Tibial artery (tissue), 4 donors: ENCODE measurements around the gene CHRDL2.

Source experiments
- DNase-seq, 2 donors: peaks; one replicate each; pipeline ENCODE4 v3.0.0-alpha.2; 2019
- H3K27ac ChIP-seq, 2 donors: fragments of 200-600 bp; sonication (generic) in 1 of 2; 1 replicate in 1 of 2; 2 replicates in 1 of 2; pipeline ENCODE4 v1.5.1; 2018 to 2019; ENCODE audit warnings: mild to moderate bottlenecking in 1 of 2
- H3K27me3 ChIP-seq, 2 donors: fragments of 200-600 bp; sonication (generic) in 1 of 2; one replicate each; pipeline versions ENCODE4 v1.5.1 to v1.6.0; 2016 to 2019
- H3K36me3 ChIP-seq, 3 donors: fragments of 200-600 bp; sonication (generic) in 2 of 3; one replicate each; pipeline ENCODE4 v1.5.1; 2016 to 2019; ENCODE audit warnings: mild to moderate bottlenecking in 2 of 3
- H3K4me1 ChIP-seq, 4 donors: fragments of 200-600 bp; sonication (generic) in 2 of 4; 1 replicate in 3 of 4; 2 replicates in 1 of 4; pipeline ENCODE4 v1.5.1; 2016 to 2019
- H3K4me3 ChIP-seq, 2 donors: fragments of 200-600 bp; sonication (generic) in 1 of 2; 1 replicate in 1 of 2; 2 replicates in 1 of 2; pipeline ENCODE4 v1.5.1; 2018 to 2019; ENCODE audit warnings: mild to moderate bottlenecking in 2 of 2
- H3K9me3 ChIP-seq, 3 donors: fragments of 200-600 bp; sonication (generic) in 1 of 3; one replicate each; pipeline ENCODE4 v1.5.1; 2016 to 2019
- intact Hi-C: fragments of 100-400 bp; cut with DNase I; formaldehyde crosslinking; loops from one replicate; pipeline ENCODE4 v1.15.0; 2023; ENCODE audit warnings: low total_unique reads
- TF ChIP-seq, protein P1 (sequence below), 2 experiments: fragments of 200-600 bp in 1 of 2; fragments of 450-650 bp in 1 of 2; IDR thresholded peaks; one replicate each; pipeline ENCODE4 v1.5.1; 2017 to 2019; ENCODE audit warnings: antibody characterized with exemption in 2 of 2, mild to moderate bottlenecking in 1 of 2, moderate library complexity in 1 of 2

CHRDL2 gene

GRCh38 chr11:74686792-74687191, 44.4 kb downstream of the CHRDL2 start:
- H3K36me3 ChIP-seq: no peaks in the 10 kb centered on the region
- no peak for DNase-seq
- intact Hi-C loops: no loop called here
- H3K4me1 ChIP-seq: peaks cover 0 to 46% (median 29%) of the 10 kb centered on the region in 4 donors
- no peaks in the 10 kb centered on the region for H3K9me3 ChIP-seq
- no peak overlapping the region for H3K4me3 ChIP-seq
- no peaks in the 10 kb centered on the region for H3K27me3 ChIP-seq
- TF ChIP-seq, protein P1, sequence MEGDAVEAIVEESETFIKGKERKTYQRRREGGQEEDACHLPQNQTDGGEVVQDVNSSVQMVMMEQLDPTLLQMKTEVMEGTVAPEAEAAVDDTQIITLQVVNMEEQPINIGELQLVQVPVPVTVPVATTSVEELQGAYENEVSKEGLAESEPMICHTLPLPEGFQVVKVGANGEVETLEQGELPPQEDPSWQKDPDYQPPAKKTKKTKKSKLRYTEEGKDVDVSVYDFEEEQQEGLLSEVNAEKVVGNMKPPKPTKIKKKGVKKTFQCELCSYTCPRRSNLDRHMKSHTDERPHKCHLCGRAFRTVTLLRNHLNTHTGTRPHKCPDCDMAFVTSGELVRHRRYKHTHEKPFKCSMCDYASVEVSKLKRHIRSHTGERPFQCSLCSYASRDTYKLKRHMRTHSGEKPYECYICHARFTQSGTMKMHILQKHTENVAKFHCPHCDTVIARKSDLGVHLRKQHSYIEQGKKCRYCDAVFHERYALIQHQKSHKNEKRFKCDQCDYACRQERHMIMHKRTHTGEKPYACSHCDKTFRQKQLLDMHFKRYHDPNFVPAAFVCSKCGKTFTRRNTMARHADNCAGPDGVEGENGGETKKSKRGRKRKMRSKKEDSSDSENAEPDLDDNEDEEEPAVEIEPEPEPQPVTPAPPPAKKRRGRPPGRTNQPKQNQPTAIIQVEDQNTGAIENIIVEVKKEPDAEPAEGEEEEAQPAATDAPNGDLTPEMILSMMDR (IDR thresholded peaks at IDR 0.05): no peak
- H3K27ac ChIP-seq: peak overlapping the region; percentile 45 to 55

- intact Hi-C loops: no loop called here
- TF ChIP-seq, protein P1 (IDR thresholded peaks at IDR 0.05): no peak
- no peaks in the 10 kb centered on the region for H3K9me3 ChIP-seq
- no peaks in the 10 kb centered on the region for H3K27me3 ChIP-seq
- H3K27ac ChIP-seq: peak overlapping the region in 1 of 2 donors; percentile 45
- H3K36me3 ChIP-seq: no peaks in the 10 kb centered on the region
- H3K4me3 ChIP-seq: no peak overlapping the region
- peaks cover 0 to 51% (median 34%) of the 10 kb centered on the region in 4 donors for H3K4me1 ChIP-seq
- DNase-seq: peak; percentile 73 to 76
Observed at GRCh38 chr11:74685905-74686304, 45.3 kb downstream of the CHRDL2 start.

DNA sequence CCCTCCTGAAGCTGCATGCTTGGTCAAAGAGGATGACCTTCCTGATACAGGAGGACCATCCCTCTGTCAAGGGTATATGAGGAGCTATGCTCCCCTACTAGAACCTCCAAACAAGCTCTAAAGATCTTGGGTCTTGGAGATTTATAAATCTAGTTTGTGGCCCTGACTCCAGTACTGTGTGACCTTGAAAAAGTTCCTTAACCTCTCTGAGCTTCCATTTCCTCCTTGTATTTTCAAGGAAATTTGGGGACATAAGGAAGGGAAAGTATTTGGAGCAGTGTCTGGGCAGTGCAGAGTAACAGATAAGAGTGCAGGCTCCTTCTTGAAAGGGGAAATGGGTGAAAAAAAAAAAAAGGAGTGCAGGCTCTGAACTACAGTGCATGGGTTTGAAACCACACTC, 45.9 kb downstream of the CHRDL2 start:
- H3K27ac ChIP-seq: peak overlapping the region in 1 of 2 donors; percentile 2
- H3K36me3 ChIP-seq: no peaks in the 10 kb centered on the region
- TF ChIP-seq, protein P1 (IDR thresholded peaks at IDR 0.05): no peak
- peaks cover 0 to 51% (median 34%) of the 10 kb centered on the region in 4 donors for H3K4me1 ChIP-seq
- no peak overlapping the region for H3K4me3 ChIP-seq
- intact Hi-C loops: no loop called here
- no peaks in the 10 kb centered on the region for H3K27me3 ChIP-seq
- no peaks in the 10 kb centered on the region for H3K9me3 ChIP-seq
- no peak for DNase-seq

DNA sequence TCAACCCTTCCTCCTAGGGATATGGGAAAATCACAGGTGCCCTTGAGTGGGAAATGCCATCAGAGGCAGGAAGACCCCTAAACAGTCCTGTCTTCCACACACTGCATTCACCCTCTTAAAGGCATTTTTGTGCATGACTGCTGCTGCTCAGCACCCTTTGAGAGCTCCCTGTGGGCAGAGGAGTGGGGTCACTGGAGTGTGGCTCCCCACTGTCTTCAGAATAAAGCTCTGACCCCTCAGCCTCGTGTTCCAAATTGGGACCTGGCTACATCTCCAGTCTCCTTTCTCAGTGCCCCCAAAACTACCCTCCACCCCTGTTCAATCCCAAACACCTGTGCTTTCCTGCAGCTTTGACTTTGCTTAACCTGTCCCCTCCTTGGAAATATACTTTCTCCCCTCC, 46.6 kb downstream of the CHRDL2 start:
- H3K9me3 ChIP-seq: no peaks in the 10 kb centered on the region
- intact Hi-C loops: no loop called here
- H3K27me3 ChIP-seq: no peaks in the 10 kb centered on the region
- no peaks in the 10 kb centered on the region for H3K36me3 ChIP-seq
- TF ChIP-seq, protein P1 (IDR thresholded peaks at IDR 0.05): no peak
- no peak overlapping the region for H3K4me3 ChIP-seq
- peak overlapping the region in 1 of 2 donors; percentile 62 for H3K27ac ChIP-seq
- H3K4me1 ChIP-seq: peaks cover 0 to 49% (median 34%) of the 10 kb centered on the region in 4 donors
- DNase-seq: no peak

GRCh38 chr11:74683941-74684481, 47.2 kb downstream of the CHRDL2 start:
- no peaks in the 10 kb centered on the region for H3K36me3 ChIP-seq
- DNase-seq: peak in 1 of 2 donors; percentile 61
- intact Hi-C loops: no loop called here
- no peaks in the 10 kb centered on the region for H3K27me3 ChIP-seq
- peak overlapping the region; percentile 52 to 62 for H3K27ac ChIP-seq
- TF ChIP-seq, protein P1 (IDR thresholded peaks at IDR 0.05): no peak
- peaks cover 0 to 44% (median 32%) of the 10 kb centered on the region in 4 donors for H3K4me1 ChIP-seq
- H3K9me3 ChIP-seq: no peaks in the 10 kb centered on the region
- peak overlapping the region; percentile 47 to 60 for H3K4me3 ChIP-seq
